Duodenal mucosa (tissue), 2 donors: ENCODE results near the gene XYLT2.
"Not testable (repeated sequence)": the region's sequence is repeated elsewhere in the genome, so short reads cannot be mapped to it uniquely, and the experiment has no call there.

ENCODE experiments used
- H3K27ac ChIP-seq: one replicate; pipeline ENCODE4 v1.7.0; 2013; ENCODE audit warnings: low read depth, low read length
- H3K27me3 ChIP-seq, 2 donors: one replicate each; pipeline ENCODE4 v1.7.0; 2013; ENCODE audit warnings: low read length in 2 of 2, control low read depth in 1 of 2; ENCODE audit not compliant: insufficient read depth in 2 of 2, control insufficient read depth in 1 of 2
- H3K36me3 ChIP-seq, 2 donors: one replicate each; pipeline ENCODE4 v1.7.0; 2013; ENCODE audit warnings: low read length in 2 of 2, control low read depth in 1 of 2; ENCODE audit not compliant: insufficient read depth in 2 of 2, control insufficient read depth in 1 of 2
- H3K4me1 ChIP-seq, 2 donors: one replicate each; pipeline ENCODE4 v1.7.0; 2013; ENCODE audit warnings: low read length in 2 of 2, control low read depth in 1 of 2; ENCODE audit not compliant: insufficient read depth in 2 of 2, control insufficient read depth in 1 of 2
- H3K4me3 ChIP-seq, 2 donors: one replicate each; pipeline ENCODE4 v1.7.0; 2013; ENCODE audit warnings: low read length in 2 of 2, low read depth in 1 of 2
- H3K9ac ChIP-seq, 2 donors: one replicate each; pipeline ENCODE4 v1.7.0; 2013; ENCODE audit warnings: low read length in 2 of 2, low read depth in 1 of 2
- H3K9me3 ChIP-seq, 2 donors: one replicate each; pipeline ENCODE4 v1.7.0; 2013; ENCODE audit warnings: low read length in 2 of 2, control low read depth in 1 of 2; ENCODE audit not compliant: control insufficient read depth in 1 of 2

The XYLT2 gene

DNA sequence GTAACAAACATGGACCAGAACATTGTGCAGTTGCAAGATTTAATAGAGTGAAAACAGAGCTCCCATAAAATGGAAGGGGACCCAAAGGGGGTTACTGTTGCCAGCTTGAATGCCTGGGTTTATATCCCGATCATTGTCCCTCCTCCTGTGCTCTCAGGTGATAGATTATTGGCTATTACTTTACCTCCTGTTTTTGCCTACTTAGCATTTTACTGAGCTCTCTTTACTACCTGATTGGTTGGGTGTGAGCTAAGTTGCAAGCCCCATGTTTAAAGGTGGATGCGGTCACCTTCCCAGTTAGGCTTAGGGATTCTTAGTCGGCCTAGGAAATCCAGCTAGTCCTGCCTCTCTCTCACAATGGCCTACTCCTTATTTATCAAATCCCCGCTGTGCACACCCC, 59.4 kb downstream of the XYLT2 start:
- not testable (repeated sequence) for H3K9ac ChIP-seq, H3K27me3 ChIP-seq, H3K27ac ChIP-seq, H3K36me3 ChIP-seq, H3K4me3 ChIP-seq, H3K9me3 ChIP-seq, H3K4me1 ChIP-seq

DNA sequence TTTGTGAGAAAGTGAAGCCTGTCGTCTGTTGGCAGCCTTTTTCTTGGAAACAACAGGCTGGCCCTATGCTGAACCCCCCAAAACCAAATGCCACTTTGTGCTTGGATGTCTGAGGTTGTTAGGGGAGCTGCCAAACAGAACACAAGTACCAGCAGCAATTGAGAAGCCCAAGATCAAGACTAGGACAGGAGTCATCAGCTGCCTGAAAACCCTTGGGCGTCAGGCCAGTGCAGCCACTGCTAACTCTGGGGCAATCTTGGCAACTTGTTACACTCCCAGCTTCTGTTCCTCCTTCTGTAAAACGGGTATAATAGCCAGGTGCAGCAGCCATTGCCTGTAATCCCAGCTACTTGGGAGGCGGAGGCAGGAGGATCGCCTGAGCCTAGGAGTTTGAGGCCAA, 60.7 kb downstream of the XYLT2 start:
- no peaks in the 10 kb centered on the region for H3K27me3 ChIP-seq
- H3K36me3 ChIP-seq: no peaks in the 10 kb centered on the region
- no peaks in the 10 kb centered on the region for H3K4me1 ChIP-seq
- H3K9me3 ChIP-seq: no peaks in the 10 kb centered on the region
- no peak overlapping the region for H3K4me3 ChIP-seq
- no peak overlapping the region for H3K27ac ChIP-seq
- no peak overlapping the region for H3K9ac ChIP-seq

DNA sequence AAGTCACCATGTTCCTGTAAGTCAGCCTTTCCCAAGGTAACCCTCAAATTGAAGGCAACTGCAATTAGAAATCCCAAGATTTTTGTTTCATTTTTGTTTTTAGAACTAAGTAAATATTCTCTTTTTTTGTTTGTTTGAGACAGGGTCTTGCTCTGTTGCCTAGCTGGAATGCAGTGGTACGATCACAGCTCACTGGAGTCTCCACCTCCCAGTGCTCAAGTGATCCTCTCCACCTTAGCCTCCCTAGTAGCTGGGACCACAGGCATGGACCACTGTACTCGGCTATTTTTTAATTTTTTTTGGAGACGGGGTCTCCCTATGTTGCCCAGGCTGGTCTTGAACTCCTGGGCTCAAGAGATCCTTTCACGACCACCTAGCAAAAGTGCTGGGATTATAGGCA, 62.0 kb downstream of the XYLT2 start:
- H3K4me1 ChIP-seq: peaks cover 0 to 3% of the 10 kb centered on the region in 2 donors
- H3K4me3 ChIP-seq: no peak overlapping the region
- H3K9me3 ChIP-seq: no peaks in the 10 kb centered on the region
- no peak overlapping the region for H3K27ac ChIP-seq
- H3K9ac ChIP-seq: no peak overlapping the region
- no peaks in the 10 kb centered on the region for H3K36me3 ChIP-seq
- H3K27me3 ChIP-seq: no peaks in the 10 kb centered on the region
